Stimulated activated CD8-positive, alpha-beta memory T cell treated with anti-CD3 and anti-CD28 coated beads, Interleukin-2, amount 100 ng/mL, for 48 hours (primary cell): ENCODE results near the gene ERCC5.
A peak's percentile ranks its signal among the peaks of the same experiment; 100 is the strongest.

Source experiments
- DNase-seq, 2 donors: peaks; one replicate each; pipeline ENCODE4 v3.0.0-alpha.2; 2020; ENCODE audit warnings: low read depth in 2 of 2

The ERCC5 gene

GRCh38 chr13:102845630-102846260 is at the start of gene ERCC5:
Gene ERCC5, plus strand, starts transcription at chr13:102846032. Its CDS starts 235 bp downstream, at chr13:102846267.
- DNase-seq = peak; percentile 89 to 93

- DNase-seq = peak; percentile 73 to 82
Measured at GRCh38 chr13:102798581-102799425, 47.0 kb upstream of the ERCC5 start, which contains the start of the genes BIVM and POGLUT2. Gene BIVM, plus strand, starts transcription at chr13:102799119. Its CDS starts 8,149 bp downstream, at chr13:102807268. Gene POGLUT2, minus strand, starts transcription at chr13:102798976. Its CDS starts 306 bp downstream, at chr13:102798670.

GRCh38 chr13:102799426-102800144 is 46.2 kb upstream of the ERCC5 start:
- DNase-seq = peak in 1 of 2 donors; percentile 8

GRCh38 chr13:102800145-102801041 is 45.4 kb upstream of the ERCC5 start:
- peak; percentile 77 to 81 for DNase-seq

GRCh38 chr13:102805680-102806079 is 40.2 kb upstream of the ERCC5 start:
- DNase-seq = no peak

- no peak for DNase-seq
Measured at GRCh38 chr13:102807699-102808098, 38.1 kb upstream of the ERCC5 start.

- DNase-seq = no peak
Measured at GRCh38 chr13:102812611-102813287, 33.1 kb upstream of the ERCC5 start.

DNA sequence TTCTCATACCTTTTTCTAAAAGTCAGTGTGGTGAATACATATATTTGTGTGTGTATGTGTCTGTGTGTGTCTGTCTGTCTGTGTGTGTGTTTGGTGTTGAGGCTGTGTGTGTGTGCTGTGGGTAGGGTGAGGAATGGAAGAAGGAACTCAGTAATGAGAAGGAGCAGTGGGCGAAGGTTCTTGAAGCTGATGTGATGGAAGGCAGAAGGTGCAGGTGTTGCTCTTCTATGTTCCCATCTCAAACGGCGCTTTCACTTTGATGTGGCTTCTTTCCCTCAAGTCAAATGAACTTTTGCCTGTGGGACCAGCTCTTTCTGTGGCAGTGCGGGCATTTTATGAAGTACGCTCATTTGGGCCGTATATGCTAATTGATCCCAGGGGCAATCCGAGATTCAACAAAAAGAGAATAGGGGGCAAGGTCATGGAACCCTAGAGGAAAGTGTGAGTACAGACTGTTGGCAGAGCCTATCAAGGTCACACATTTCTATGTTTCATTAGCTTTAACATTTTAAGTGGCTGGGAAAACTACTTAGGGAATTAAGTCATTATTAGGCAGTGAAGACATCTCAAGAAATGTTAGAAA is 31.7 kb upstream of the ERCC5 start:
- DNase-seq = no peak

DNA sequence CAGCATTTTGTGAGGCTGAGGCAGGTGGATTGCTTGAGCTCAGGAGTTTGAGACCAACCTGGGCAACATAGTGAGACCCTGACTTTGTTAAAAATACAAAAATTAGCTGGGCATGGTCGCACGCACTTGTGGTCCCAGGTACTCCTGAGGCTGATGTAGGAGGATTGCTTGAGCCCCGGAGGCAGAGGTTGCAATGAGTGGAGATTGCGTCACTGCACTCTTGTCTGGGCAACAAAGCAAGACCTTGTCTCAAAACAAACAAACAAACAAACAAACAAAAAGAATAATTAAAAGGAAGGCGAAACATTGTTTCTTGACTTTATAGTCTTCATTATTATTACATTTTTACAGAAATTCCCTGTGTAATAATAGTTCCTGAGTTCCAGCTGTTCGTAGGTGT is 31.0 kb upstream of the ERCC5 start:
- DNase-seq = no peak

- no peak for DNase-seq
Measured at GRCh38 chr13:102815788-102816187, 30.0 kb upstream of the ERCC5 start.

- no peak for DNase-seq
Measured at GRCh38 chr13:102816708-102817107, 29.1 kb upstream of the ERCC5 start.

DNA sequence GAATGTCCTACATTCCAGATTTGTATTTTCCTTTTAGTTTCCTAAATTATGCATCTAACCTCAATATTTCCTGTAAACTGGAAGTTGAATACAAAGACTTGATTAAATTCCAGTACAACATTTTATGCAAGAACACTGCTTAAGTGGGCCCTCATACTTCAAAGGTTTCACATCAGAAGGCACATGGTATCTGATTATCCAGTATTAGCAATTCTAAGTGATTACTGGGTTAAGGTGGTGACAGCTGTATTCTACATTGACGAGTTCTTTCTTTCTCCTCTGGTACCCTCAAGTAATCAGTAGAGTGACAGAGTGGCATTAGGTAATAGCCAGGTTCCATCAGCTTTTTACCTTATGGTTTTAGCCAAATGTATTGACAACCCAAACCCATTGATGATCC is 28.6 kb upstream of the ERCC5 start:
- DNase-seq = no peak

- no peak for DNase-seq
Measured at GRCh38 chr13:102817907-102818306, 27.9 kb upstream of the ERCC5 start.

GRCh38 chr13:102825400-102825799 is 20.4 kb upstream of the ERCC5 start:
- DNase-seq = no peak

DNA sequence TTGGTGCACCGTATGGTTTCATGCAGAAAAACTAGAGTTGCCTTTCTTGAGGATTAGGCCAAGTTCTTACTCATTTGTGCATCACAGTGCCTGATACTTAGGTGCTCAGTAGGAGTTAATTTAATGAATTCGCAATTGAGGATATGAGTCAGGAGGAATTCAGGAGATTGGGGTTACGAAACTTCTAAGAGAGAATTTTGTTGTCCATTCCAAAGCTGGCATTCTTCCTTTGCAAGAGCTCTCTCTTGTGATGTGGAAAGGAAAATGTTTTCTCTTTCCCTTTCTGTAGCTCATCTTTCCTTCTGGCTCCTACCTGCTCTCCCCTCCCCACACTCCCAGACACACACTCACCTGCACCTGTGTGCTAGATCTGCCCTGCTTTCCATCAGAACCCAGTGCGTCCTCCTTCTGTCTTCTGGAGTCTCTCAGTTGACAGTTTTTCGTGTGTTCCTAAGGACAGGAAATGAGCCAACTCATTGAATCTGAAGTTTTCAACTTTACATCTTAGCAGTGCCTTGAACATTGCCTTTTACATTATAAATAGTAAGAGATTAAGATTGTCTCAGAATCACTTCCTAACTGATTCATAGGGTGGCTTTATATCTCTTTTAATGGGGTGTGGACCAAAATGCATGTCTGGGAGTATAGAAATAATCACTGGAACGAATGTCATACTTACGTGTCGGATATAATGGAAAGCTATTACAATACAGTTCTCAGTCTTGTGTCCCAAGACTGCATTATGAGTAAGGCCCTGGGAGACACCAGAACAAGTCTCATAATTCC is 19.7 kb upstream of the ERCC5 start:
- DNase-seq = no peak

- no peak for DNase-seq
Measured at GRCh38 chr13:102830646-102831045, 15.2 kb upstream of the ERCC5 start.

GRCh38 chr13:102836471-102836870 is 9.4 kb upstream of the ERCC5 start:
- DNase-seq = no peak

DNA sequence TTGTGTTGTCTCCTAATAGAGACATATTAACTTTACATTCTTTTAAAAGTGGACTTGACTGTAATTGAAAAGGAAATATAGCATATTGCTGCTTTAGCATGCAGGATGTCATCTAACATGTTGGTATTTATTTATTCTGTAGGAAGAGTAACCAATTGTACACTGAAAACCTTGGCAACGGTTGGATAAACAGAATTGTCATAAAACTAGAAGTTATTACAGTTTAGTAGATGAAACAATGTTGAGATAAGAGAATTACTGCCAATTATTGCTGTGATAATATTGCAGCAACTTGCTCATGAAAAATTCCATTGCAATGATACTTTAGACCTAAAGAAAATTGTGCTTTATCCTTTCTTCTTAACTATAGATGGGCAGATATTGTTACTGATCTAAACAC is 7.6 kb upstream of the ERCC5 start:
- no peak for DNase-seq

GRCh38 chr13:102838982-102839381 is 6.8 kb upstream of the ERCC5 start:
- no peak for DNase-seq

- no peak for DNase-seq
Measured at GRCh38 chr13:102839462-102839861, 6.4 kb upstream of the ERCC5 start.
